ENCODE data around the gene EIF4B. TPM values are rescaled to one million over a fixed set of nuclear protein-coding genes. Genes with fewer than 3 reads are reported as not detected.
"Not testable (repeated sequence)": the region's sequence is repeated elsewhere in the genome, so short reads cannot be mapped to it uniquely, and the experiment has no call there.

The EIF4B gene
- polyA plus RNA-seq, 4 donors: 470 to 530 (median 505) TPM

DNA sequence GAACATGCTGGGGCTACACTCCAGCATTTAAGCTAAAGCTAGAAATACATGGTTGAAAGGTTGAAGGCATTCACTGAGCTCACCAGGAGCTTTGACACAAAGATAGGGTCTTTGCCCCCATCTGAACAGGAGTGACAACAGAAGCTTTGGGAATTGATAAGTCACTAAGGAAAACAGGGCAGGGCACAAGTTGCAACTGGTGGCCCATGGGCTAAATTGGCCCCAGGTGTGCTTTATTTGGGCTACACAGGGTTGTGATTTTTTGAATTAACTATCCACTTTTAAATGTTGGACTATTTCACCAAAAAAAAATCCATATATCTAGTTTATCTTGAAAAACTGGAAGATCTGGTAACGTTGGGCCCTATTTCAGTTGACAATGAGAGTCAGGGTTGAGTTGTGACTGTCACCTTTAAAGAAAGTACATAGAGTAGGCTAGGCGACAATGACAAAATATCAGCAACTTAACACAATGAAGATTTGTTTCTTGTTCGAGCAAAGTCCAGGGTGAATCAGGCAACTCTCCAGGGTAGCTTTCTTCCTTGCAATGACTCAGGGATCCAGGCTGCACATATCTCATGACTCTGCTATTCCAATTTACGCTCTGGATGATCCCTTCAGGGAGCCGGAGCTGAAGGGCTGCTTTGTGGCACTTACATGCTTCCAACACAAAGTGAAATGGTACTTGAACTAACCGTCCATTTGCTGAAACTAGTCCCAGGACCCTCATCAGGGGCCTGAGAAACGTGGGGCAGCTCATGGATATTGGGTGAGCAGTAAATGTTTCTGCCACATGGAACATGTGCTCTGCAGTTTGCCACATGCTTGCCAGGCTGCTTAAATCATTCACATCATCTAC lies 13.3 kb upstream of the EIF4B start:
- no peak for DNase-seq (ENCODE audit: low read depth in 4 of 4, low spot score in 3 of 4)

DNA sequence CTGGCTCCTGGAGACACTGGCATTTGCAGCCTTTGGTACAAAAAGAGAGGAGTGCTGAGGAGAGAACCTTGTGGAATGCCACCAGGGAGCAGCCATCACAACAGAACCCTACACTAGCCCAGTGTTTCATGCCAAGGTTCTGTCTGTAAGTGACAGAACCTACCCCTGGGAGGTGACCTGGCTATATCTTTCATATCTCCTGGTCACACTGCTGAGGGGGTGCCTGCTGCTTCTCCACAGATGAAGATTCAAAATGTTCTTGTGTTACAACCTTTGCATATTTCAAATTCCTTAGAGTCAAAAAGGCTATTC lies 12.7 kb upstream of the EIF4B start:
- no peak for DNase-seq (ENCODE audit: low read depth in 4 of 4, low spot score in 3 of 4)

DNA sequence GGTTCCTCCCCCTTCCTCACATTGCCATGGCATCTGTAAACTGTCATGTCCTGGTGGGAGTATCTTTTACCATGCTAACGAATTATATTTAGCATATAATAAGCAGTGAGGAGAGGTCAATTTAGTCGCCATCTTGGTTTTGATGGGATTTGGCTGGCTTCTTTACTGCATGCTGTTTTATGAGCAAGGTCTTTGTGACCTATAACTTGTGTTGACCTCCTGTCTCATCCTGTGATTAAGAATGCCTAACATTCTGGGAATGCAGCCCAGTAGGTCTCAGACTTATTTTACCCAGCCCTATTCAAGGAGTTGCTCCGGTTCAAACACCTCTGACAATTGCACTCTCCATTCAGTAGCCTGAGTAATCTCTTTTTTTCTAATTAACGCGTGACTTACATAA lies 2.1 kb upstream of the EIF4B start:
- no peak for DNase-seq (ENCODE audit: low read depth in 4 of 4, low spot score in 3 of 4)

DNA sequence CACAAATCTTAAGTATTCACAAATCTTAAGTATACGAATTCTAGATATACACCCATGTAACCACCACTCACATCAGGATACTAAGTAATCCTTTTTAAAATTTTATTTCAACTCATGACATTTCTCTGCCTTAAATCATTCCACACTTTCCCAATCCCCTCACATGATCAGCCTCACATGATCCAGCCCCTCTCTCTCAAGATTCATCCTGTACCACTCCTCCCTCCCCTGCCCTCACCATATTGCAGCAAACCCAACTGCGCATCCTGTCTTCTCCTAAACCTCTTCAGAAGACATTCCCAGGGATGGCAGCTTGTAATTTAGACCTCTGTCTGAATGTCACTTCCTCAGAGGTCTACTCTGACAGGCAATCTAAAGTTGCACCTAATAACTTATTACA lies 1.7 kb upstream of the EIF4B start:
- no peak for DNase-seq (ENCODE audit: low read depth in 4 of 4, low spot score in 3 of 4)

DNA sequence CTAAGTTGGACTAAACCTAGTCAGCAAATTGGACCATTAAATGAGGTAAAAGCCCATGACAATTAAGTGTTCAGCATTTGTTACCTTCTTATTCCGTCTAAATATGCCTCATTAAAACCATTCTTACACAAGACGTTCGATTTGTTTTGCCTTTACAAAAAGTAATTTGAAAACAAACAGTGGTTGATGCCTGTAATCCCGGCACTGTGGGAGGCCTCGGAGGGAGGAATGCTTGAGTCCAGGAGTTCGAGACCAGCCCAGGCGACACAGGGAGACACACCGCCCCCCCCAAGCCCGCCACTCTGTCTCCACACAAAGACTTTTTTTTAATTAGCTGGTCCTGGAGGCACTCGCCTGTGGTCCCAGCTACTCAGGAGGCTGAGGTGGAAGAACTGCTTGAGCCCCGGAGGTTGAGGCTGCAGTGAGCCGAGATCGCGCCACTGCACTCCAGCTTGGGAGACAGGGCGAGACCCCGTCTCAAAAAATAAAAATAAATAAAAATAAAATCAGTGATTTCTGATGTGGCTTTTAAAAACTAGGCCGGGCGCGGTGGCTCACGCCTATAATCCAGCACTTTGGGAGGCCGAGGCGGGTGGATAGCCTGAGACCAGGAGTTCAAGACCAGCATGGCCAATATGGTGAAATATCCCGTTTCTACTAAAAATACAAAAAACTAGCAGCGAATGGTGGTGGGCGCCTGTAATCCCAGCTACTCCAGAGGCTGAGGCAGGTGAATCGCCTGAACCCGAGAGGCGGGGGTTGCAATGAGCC lies 856 bp upstream of the EIF4B start:
- DNase-seq (ENCODE audit: low read depth in 4 of 4, low spot score in 3 of 4): no peak

DNA sequence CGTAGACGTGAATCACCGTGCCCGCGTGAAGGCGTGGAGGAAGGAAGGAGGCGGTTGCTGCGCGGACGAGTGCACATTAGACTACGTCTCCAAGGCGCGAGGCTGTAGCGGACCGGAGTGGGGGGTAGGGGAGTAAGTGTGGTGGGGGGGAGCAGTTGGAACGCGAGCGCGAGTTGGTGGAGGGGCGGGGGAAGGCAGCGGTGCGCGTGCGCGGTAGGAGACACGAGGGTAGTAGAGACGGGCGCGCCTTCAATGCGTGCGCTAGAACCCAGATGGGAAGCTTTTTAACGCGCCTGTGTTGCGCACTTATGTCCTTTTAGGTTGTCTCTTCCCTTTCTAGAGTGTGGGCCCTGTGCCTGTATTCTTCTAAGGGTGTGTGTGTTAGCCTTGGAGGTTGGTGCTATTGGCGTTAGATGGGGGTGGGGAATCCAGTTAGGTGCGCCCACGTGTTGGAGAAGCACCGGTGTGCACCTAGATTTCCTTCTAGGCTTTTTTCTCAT lies 604 bp downstream of the EIF4B start:
- DNase-seq (ENCODE audit: low read depth in 4 of 4, low spot score in 3 of 4): peak; percentile 31 to 56 (median 42)

DNA sequence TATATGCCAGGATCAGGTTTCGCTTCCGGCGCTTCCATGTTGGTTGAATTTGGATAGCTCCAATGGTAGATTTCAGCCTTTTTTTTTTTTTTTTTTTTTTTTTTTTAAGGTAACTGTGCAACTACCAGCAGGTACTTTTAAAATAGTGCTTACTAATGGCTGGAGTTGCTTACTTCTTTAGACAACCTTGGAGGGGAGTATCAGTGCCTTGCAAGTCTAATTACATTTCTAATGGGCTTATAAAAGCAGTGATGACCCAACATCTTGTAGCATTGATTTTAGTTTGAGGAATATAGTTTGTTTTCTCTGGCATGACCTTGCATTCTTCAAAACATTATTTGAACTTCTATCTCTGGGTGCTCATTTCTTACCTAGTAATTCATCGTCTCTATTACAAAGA lies 1.1 kb downstream of the EIF4B start:
- no peak for DNase-seq (ENCODE audit: low read depth in 4 of 4, low spot score in 3 of 4)

DNA sequence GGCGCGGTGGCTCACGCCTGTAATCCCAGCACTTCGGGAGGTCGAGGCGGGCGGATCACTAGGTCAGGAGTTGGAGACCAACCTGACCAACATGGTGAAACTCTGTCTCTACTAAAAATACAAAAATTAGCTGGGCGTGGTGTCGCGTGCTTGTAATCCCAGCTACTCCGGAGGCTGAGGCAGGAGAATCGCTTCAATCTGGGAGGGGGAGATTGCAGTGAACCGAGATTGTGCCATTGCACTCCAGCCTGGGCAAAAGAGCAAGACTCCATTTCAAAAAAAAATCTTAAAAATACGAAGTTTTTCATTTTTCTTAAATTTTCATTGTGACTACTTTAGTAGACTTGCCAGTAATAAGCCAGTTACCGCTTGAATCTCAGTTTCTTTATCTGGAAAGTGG lies 2.5 kb downstream of the EIF4B start:
- DNase-seq (ENCODE audit: low read depth in 4 of 4, low spot score in 3 of 4): not testable (repeated sequence)

DNA sequence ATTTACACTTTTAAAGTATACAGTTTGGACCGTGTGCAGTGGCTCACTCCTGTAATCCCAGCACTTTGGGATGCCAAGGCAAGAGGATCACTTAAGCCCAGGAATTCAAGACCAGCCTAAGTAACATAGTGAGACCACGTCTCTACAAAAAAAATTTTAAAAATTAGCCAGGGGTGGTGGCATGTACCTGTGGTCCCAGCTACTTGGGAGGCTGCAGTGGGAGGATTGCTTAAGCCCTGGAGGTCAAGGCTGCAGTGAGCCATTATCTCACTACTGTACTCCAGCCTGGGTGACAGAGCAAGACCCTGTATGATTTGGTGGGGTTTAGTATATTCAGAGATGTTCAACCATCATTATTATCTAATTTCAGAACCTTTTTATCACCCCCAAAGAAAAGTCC lies 4.7 kb downstream of the EIF4B start:
- no peak for DNase-seq (ENCODE audit: low read depth in 4 of 4, low spot score in 3 of 4)

DNA sequence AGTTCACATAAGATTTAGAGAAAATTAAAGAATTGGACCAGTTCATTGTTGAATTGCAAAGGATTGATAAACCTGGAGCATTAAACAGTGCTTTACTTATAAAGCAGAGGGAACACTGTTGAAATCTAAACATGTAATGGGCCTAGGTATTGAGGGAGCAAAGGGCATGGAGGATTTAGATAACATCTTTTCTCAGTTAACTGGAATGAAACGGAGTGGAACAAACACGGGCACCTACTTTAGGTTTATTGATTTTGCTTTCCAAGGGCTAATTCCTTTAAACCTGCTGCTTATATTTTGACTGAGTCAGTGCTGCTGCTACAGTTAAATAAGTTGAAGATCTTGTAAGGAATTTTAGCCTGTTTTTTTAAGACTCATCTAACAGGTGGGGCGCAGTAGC lies 5.6 kb downstream of the EIF4B start:
- DNase-seq (ENCODE audit: low read depth in 4 of 4, low spot score in 3 of 4): no peak

DNA sequence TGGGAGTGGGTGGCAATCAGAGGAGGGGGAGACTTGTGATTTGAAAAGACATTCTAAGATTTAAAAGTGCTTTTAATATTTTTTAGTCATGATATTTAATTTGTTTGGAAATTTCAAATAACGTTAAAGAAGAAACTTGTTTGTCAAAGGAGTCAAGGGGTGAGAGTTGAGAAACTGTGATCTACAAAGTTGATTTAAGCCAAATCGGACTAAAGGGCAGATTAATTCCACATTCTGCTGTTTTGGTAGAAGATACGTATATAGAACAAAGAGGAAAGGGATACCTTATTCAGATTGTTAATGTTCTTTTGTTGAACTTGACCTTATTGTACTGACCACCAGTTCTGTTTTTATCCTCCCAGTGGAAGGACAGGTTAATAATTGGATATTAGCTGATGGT lies 6.7 kb downstream of the EIF4B start:
- DNase-seq (ENCODE audit: low read depth in 4 of 4, low spot score in 3 of 4): no peak

DNA sequence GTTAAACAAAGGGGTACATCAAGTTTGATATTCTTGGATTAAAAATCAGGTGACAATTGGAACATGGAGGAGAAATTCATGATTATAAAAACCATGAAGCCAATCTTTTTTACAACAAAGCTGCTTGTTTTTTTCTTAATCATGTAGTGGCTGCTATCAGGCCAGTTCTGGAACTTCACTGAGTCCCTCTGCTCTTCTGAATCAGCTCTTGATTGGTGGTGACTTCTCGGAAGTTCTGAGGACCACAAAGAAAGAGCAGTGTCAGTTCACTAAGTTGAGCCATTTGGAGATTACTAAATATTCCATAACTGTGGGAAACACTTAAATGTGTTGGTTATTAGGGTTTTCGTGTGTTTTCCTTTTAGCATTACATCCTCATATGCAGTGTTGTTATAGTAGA lies 8.5 kb downstream of the EIF4B start:
- DNase-seq (ENCODE audit: low read depth in 4 of 4, low spot score in 3 of 4): no peak

DNA sequence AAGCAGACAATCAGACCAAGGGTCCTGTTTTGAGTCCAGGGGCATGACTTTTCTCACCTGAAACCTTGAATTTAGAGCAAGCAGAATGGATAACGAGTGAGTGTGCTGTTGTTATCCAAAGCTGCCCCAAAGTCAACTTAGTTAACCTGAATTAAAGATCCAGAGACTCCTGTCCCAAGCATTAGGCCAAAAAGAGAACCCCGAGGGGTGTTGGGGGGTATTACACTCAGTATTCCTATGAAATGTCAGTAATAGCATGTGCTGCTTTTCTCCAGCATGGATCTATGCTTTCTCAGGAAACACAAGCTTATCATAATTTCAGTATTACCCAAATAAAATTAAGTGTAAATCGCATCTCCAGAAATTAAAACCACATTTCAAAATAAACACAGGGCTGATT lies 19.0 kb downstream of the EIF4B start:
- no peak for DNase-seq (ENCODE audit: low read depth in 4 of 4, low spot score in 3 of 4)

DNA sequence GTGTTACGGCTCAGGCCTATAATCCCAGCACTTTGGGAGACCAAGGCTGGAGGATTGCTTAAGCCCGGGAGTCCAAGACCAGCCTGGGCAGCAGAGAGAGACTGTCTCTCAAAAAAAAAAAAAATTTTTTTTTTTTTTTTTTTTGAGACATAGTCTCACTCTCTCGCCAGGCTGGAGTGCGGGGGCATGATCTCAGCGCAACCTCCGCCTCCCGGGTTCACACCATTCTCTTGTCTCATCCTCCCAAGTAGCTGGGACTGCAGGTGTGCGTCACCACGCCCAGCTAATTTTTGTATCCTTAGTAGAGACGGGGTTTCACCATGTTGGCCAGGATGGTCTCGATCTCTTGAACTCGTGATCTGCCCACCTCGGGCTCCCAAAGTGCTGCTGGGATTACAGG lies 20.8 kb downstream of the EIF4B start:
- DNase-seq (ENCODE audit: low read depth in 4 of 4, low spot score in 3 of 4): not testable (repeated sequence)

DNA sequence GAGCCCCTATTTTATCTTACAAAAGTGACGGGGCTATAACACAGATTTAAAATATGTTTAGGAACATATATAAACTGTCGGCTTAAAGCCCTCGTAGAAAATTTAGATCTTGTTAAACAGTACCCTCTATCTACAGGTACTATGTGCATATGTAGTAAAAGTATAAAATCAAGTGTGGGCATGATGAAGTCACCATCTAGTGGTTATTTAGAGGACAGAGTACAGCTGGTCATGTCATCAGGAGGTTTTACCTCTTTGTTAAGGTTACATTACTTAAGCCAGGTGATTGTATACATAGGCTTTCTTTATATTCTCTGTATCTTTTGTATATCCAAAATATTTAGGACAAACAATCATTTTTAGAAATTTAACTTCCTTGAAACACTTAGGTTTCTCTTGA lies 25.4 kb downstream of the EIF4B start:
- DNase-seq (ENCODE audit: low read depth in 4 of 4, low spot score in 3 of 4): no peak

DNA sequence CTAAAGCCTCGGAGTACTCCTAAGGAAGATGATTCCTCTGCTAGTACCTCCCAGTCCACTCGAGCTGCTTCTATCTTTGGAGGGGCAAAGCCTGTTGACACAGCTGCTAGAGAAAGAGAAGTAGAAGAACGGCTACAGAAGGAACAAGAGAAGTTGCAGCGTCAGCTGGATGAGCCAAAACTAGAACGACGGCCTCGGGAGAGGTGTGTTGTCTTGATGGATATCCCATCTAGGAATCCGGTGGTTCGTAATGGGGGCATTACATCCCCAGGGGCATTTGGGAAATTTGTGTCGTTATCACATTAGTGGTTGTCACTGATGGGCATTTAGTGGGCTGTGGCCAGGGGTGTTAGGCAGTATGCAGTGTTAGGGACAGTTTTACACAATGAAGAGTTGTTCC lies 27.6 kb downstream of the EIF4B start:
- not testable (repeated sequence) for DNase-seq (ENCODE audit: low read depth in 4 of 4, low spot score in 3 of 4)

DNA sequence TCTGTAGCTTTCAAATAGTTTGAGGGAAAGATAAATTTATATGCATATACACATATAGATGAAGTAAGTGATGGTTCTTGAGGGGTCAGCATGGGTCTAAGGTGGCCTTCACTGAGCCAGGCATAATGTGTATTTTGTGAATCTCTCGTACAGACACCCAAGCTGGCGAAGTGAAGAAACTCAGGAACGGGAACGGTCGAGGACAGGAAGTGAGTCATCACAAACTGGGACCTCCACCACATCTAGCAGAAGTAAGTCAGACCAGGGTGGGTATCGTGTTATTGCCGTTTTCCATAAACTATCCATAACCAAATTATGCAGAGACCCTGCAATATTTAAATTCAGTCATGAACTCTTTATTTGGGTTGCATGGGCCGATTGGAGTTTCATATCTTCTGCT lies 28.2 kb downstream of the EIF4B start:
- DNase-seq (ENCODE audit: low read depth in 4 of 4, low spot score in 3 of 4): no peak

DNA sequence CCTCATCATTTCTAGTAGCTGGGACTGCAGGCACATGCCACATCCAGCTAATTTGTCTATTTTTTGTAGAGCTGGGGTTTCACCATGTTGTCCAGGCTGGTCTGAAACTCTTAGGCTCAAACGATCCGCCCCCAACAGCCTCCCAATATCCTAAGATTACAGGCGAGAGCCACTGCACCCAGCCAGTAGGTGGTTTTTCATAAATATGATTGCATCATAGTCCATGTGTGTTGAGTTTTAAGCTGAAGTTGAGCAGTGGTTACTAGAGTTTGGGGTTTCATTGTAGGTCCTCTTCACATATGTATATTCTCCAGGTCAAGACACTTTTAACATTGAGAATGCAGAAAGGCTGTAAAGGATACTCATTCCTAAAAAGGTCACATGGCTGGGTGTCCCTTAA lies 30.5 kb downstream of the EIF4B start:
- DNase-seq (ENCODE audit: low read depth in 4 of 4, low spot score in 3 of 4): no peak

DNA sequence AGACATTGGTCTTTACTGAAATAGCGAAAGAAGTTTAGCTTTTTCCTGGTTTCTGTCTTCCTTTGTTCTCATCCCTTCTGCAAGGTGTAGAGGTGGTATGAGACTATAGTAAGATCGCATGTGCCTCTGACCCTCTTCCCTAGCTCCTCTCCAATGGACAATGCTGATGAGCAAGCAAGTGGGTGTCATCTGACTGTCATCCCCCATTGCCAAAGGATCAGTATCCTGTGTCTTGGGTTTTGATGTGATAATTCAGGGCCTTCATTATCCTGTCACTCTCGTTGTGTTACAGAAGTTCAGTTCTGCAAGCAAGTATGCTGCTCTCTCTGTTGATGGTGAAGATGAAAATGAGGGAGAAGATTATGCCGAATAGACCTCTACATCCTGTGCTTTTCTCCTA lies 33.6 kb downstream of the EIF4B start:
- no peak for DNase-seq (ENCODE audit: low read depth in 4 of 4, low spot score in 3 of 4)

DNA sequence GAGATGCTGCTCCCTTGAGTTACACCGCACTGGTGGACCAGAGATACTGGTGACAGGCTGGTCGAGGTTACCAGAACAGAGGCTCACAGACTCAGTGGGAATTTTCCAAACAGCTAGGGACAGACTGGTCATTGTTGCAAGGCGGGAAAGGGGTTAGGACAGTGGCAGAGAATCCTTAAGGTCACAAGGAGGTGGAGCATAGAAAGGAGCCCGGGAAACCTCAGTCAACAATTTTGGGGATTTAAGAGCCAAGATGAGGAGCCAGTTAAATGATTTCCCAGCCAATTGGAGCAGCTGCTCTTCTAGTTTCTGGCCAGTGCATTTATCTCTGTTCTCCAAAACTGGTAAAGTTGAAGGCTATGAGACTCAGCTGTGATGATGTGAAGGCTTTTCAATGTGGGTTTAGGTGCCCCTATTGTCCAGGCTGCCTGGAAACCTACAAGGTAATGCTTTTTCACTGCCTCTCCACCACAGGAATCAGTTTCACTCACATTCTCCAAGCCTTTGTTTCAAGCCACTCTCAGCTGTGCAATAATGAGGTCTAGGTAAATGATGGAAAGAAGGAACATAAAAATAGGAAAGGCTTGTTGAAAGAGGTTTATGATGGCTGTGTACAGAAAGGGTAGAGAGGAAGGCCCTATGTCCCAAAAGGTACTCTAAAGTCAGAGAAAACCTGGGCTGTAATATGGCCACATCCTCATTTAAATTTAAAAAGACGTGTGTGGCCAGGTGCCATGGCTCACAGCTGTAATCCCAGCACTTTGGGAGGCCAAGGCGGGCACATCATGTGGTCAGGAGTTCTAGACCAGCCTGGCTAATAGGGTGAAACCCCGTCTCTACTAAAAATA lies 36.6 kb downstream of the EIF4B start:
- DNase-seq (ENCODE audit: low read depth in 4 of 4, low spot score in 3 of 4): no peak

DNA sequence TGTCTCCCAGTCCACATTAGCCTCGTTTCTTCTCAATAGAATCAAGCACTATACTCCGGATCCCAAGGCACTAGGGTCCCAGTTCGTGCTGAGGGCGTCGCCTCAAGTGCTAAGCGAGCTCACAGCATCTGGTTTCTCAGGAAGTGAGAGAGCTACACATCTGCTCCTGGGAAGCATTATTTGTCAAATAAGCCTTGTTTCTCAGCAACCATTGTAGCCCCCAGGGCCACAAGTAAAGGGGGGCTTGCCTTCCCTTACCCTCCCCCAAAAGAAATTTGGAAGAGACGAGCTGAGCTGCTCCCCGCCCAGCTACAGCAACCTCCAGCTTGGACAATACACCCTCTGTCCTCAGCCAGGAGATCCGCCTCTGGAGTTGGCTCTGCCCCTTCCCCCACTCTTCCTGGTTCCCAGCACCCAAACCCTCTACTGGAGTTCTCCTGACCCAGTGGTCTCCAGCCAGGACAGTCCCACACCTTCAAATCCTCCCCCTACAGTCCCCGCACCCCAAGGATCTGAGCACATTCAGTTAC lies 37.9 kb downstream of the EIF4B start:
- DNase-seq (ENCODE audit: low read depth in 4 of 4, low spot score in 3 of 4): no peak
